ENCODE measurements around the gene IFIH1.

Gene IFIH1

DNA sequence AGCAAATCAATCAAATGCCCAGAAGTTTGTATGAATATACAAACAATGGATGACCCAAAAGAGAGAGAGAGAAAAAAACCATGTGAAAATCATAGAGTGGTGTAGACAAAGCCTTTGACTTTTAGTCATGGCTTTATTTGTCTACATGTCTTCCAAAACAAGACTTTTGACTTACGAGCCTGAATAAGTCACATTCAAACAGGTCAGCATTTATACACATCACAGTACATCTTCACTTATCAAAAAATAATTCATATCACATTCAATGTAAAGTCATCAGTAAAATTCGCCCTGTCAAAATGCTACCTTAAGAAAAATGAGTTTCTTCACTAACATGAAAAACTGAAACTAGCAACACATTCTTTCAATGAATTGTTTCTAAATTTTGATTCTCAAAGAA is 1.9 kb downstream of the IFIH1 start:
- no peak overlapping the region for H3K4me3 ChIP-seq (ENCODE audit: control insufficient read depth, low read depth, low read length)
- TF ChIP-seq, protein P1, sequence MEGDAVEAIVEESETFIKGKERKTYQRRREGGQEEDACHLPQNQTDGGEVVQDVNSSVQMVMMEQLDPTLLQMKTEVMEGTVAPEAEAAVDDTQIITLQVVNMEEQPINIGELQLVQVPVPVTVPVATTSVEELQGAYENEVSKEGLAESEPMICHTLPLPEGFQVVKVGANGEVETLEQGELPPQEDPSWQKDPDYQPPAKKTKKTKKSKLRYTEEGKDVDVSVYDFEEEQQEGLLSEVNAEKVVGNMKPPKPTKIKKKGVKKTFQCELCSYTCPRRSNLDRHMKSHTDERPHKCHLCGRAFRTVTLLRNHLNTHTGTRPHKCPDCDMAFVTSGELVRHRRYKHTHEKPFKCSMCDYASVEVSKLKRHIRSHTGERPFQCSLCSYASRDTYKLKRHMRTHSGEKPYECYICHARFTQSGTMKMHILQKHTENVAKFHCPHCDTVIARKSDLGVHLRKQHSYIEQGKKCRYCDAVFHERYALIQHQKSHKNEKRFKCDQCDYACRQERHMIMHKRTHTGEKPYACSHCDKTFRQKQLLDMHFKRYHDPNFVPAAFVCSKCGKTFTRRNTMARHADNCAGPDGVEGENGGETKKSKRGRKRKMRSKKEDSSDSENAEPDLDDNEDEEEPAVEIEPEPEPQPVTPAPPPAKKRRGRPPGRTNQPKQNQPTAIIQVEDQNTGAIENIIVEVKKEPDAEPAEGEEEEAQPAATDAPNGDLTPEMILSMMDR (conservative IDR thresholded peaks at IDR 0.05; ENCODE audit: control insufficient read depth, insufficient read depth, low read depth, low read length): no peak
- no peak for DNase-seq (ENCODE audit: low read depth)

DNA sequence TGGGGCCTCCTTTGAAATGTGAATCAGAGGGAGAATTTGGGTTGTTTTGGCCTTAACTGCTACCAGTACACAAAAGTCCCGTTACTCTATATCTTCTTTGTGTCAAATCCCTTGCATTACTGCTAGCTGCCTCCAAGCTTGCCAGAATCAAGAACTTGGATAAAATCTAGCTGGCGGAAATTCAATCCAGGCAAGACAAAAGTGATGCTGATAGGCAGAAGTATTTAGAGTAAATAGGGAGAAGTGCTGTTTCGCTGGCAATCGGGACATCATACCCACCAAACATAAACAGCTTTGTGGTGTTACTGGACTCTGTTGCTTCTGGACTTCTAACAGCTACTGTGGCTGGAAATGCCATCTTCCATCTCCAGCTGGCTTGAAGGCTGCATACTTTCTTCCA is 2.5 kb downstream of the IFIH1 start:
- TF ChIP-seq, protein P1 (conservative IDR thresholded peaks at IDR 0.05; ENCODE audit: control insufficient read depth, insufficient read depth, low read depth, low read length): no peak
- DNase-seq (ENCODE audit: low read depth): no peak
- no peak overlapping the region for H3K4me3 ChIP-seq (ENCODE audit: control insufficient read depth, low read depth, low read length)

DNA sequence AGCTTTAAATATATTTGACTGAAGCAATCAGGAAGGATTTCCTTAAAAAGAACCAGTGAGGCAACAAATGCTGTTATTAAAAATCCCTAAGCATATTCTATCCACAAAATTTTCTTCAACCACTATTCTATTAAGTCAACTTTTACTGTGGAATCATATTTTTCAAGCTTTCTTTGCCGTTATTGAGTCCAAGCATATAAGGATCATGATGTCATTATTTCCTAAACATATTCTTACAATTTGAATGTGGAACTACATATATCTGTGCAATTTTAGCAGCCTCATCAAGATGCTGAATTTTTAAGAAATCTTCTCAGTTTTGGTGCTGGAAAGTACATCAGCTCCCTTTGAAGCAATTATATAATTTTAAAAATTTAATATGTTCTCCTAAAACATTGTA is 5.6 kb downstream of the IFIH1 start:
- TF ChIP-seq, protein P1 (conservative IDR thresholded peaks at IDR 0.05; ENCODE audit: control insufficient read depth, insufficient read depth, low read depth, low read length): no peak
- no peak for DNase-seq (ENCODE audit: low read depth)
- H3K4me3 ChIP-seq (ENCODE audit: control insufficient read depth, low read depth, low read length): no peak overlapping the region

DNA sequence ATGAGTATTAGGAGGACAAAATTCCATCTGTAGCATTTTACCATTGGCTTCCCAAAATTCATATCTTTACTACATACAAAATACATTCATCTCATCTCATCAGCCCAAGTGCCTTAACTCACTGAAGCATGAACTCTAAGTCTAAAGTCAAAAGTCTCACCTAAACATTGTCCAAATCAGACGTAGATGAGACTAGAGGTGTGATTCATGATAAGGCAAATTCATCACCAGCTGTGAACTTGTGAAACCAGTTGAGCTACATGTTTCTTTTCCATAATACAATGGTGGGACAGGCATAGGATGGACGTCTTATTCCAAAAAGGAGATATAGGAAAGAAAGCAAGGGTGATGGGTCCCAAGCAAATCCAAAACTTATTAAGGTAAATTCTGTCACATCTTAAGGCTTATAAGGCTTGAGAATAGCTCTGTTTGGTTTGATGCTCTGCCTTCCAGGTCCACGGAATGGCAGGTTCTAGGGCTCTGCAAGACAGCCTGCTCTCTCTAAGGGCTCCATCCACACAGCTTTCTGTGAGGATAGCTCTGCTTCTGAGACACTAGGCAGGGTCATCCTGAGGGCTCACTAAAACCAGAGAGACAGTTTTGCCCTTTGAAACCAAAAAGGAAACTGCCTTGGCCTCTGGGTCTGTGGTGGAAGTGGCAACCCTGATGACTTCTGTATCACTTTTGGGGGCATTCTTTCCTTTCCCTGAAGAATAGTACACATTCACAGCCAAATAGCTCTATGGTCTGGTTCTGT is 9.6 kb downstream of the IFIH1 start:
- TF ChIP-seq, protein P1 (conservative IDR thresholded peaks at IDR 0.05; ENCODE audit: control insufficient read depth, insufficient read depth, low read depth, low read length): no peak
- no peak overlapping the region for H3K4me3 ChIP-seq (ENCODE audit: control insufficient read depth, low read depth, low read length)
- DNase-seq (ENCODE audit: low read depth): no peak

GRCh38 chr2:162305901-162306300 is 12.6 kb downstream of the IFIH1 start:
- H3K4me3 ChIP-seq (ENCODE audit: control insufficient read depth, low read depth, low read length): no peak overlapping the region
- DNase-seq (ENCODE audit: low read depth): no peak
- TF ChIP-seq, protein P1 (conservative IDR thresholded peaks at IDR 0.05; ENCODE audit: control insufficient read depth, insufficient read depth, low read depth, low read length): no peak

GRCh38 chr2:162301877-162302276 is 16.6 kb downstream of the IFIH1 start:
- DNase-seq (ENCODE audit: low read depth): no peak
- TF ChIP-seq, protein P1 (conservative IDR thresholded peaks at IDR 0.05; ENCODE audit: control insufficient read depth, insufficient read depth, low read depth, low read length): no peak
- H3K4me3 ChIP-seq (ENCODE audit: control insufficient read depth, low read depth, low read length): no peak overlapping the region
